ENCODE measurements around the gene LRMDA. TPM values are rescaled to one million over a fixed set of nuclear protein-coding genes. Genes with fewer than 3 reads are reported as not detected.

Gene LRMDA
- total RNA-seq, 1 donor from 2014 or later, result 5.2 TPM

- Histone ChIP-seq H3K4me1 (peaks cover 11% of the 10 kb centered on the region), H3K9ac (no peak overlapping the region), H2AFZ (replicated peaks) (no peak overlapping the region), H3K27ac (no peak overlapping the region), H3K36me3 (no peaks in the 10 kb centered on the region), H4K20me1 (ENCODE audit: low read depth) (no peaks in the 10 kb centered on the region), H3K9me3 (ENCODE audit: low read depth) (peaks cover 6% of the 10 kb centered on the region), H3K79me2 (ENCODE audit: low read depth) (no peaks in the 10 kb centered on the region), H3K4me3 (no peak overlapping the region), H3K27me3 (peaks cover 43% of the 10 kb centered on the region), H3F3A (ENCODE audit: low read depth) (peaks cover 8% of the 10 kb centered on the region), H3K4me2 (no peak overlapping the region)
- Mint-ChIP-seq H3K9me3 (peaks cover 31% of the 10 kb centered on the region), H3K4me3 (no peak overlapping the region), H3K36me3 (peaks cover 1% of the 10 kb centered on the region), H3K27ac (no peak overlapping the region), H3K4me1 (peaks cover 26% of the 10 kb centered on the region), H3K27me3 (ENCODE audit: insufficient read depth, low read depth) (peaks cover 7% of the 10 kb centered on the region)
- no peak for DNase-seq (ENCODE audit: low spot score)
- TF ChIP-seq CTCF (IDR thresholded peaks at IDR 0.05) (no peak), EZH2phosphoT487 (IDR thresholded peaks at IDR 0.05) (no peak), EZH2 (IDR thresholded peaks at IDR 0.05) (no peak)
These were observed 8.4 kb downstream of the LRMDA start for GRCh38 chr10:75439811-75440210.

GRCh38 chr10:75440271-75440793 lies 8.9 kb downstream of the LRMDA start:
- H3K9ac ChIP-seq, result no peak overlapping the region
- H3K36me3 ChIP-seq, result no peaks in the 10 kb centered on the region

DNA sequence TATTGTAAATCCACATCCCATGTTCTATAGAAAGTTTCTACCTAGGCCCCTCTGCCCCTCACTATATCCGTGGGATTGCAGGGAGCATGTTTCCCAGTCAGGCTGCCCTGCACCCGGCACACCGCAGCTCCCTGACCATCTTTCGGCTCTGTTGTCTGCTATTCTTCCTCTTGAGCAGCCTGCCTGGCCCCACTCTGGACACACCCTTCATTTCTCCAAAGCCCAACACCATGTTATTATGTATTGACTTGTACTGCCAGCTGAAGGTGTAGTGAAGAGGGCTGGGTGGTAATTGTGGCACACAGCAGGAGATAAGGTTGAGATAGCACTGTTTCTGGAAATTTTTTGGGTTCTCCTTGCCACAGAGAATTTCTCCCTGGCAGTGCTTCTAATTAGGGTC lies 9.8 kb downstream of the LRMDA start:
- peaks cover 9% of the 10 kb centered on the region for H3K27me3 Mint-ChIP-seq (ENCODE audit: insufficient read depth, low read depth)
- peaks cover 41% of the 10 kb centered on the region for H3K9me3 Mint-ChIP-seq
- no peak overlapping the region for H3K9ac ChIP-seq
- H3K4me1 Mint-ChIP-seq, result peaks cover 14% of the 10 kb centered on the region
- DNase-seq (ENCODE audit: low spot score), result no peak
- H3K9me3 ChIP-seq (ENCODE audit: low read depth), result peaks cover 6% of the 10 kb centered on the region
- H3F3A ChIP-seq (ENCODE audit: low read depth), result no peaks in the 10 kb centered on the region
- H3K36me3 Mint-ChIP-seq, result peaks cover 1% of the 10 kb centered on the region
- no peak overlapping the region for H3K4me3 Mint-ChIP-seq
- H4K20me1 ChIP-seq (ENCODE audit: low read depth), result no peaks in the 10 kb centered on the region
- no peaks in the 10 kb centered on the region for H3K4me1 ChIP-seq
- H3K79me2 ChIP-seq (ENCODE audit: low read depth), result no peaks in the 10 kb centered on the region
- no peaks in the 10 kb centered on the region for H3K36me3 ChIP-seq
- no peak overlapping the region for H3K27ac ChIP-seq
- no peak overlapping the region for H3K4me3 ChIP-seq
- no peak overlapping the region for H3K4me2 ChIP-seq
- TF ChIP-seq CTCF (IDR thresholded peaks at IDR 0.05), result no peak
- no peak for TF ChIP-seq EZH2 (IDR thresholded peaks at IDR 0.05)
- TF ChIP-seq EZH2phosphoT487 (IDR thresholded peaks at IDR 0.05), result no peak
- H3K27me3 ChIP-seq, result peaks cover 29% of the 10 kb centered on the region
- H3K27ac Mint-ChIP-seq, result no peak overlapping the region
- H2AFZ ChIP-seq (replicated peaks), result no peak overlapping the region

More at GRCh38 chr10:75440271-75440793, 8.9 kb downstream of the LRMDA start:
- peaks cover 6% of the 10 kb centered on the region for H3K9me3 ChIP-seq (ENCODE audit: low read depth)
- no peaks in the 10 kb centered on the region for H3K79me2 ChIP-seq (ENCODE audit: low read depth)
- H2AFZ ChIP-seq (replicated peaks), result no peak overlapping the region
- no peak overlapping the region for H3K4me3 ChIP-seq
- DNase-seq (ENCODE audit: low spot score), result no peak
- Mint-ChIP-seq H3K27ac (no peak overlapping the region), H3K27me3 (ENCODE audit: insufficient read depth, low read depth) (peaks cover 9% of the 10 kb centered on the region), H3K4me1 (peaks cover 21% of the 10 kb centered on the region), H3K4me3 (no peak overlapping the region), H3K9me3 (peaks cover 33% of the 10 kb centered on the region), H3K36me3 (peaks cover 1% of the 10 kb centered on the region)
- no peak overlapping the region for H3K27ac ChIP-seq
- H3K27me3 ChIP-seq, result peaks cover 38% of the 10 kb centered on the region
- H4K20me1 ChIP-seq (ENCODE audit: low read depth), result no peaks in the 10 kb centered on the region
- H3F3A ChIP-seq (ENCODE audit: low read depth), result peaks cover 4% of the 10 kb centered on the region
- no peak overlapping the region for H3K4me2 ChIP-seq
- H3K4me1 ChIP-seq, result peaks cover 6% of the 10 kb centered on the region
- TF ChIP-seq EZH2 (IDR thresholded peaks at IDR 0.05), result no peak

DNA sequence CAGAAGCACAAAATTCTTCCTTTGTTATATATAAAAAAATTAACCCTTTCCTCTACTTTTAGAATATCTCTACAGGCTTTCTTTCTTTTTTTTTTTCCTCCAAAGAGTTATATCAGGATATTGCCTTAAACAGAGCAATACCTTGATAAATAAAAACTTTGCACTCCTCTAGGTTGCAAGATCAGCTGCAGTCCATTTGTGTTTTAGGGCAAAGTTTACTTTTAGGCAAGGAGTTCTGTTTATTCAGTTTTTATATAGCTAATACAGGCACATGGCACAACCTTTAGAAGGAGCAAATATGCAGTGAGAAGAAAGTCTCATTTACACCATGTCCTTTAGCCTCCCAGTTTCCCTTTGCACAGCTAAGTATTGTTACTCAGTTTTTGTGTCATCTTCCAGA lies 10.3 kb downstream of the LRMDA start:
- Histone ChIP-seq H3F3A (ENCODE audit: low read depth) (no peaks in the 10 kb centered on the region), H3K9ac (no peak overlapping the region), H3K27ac (no peak overlapping the region), H3K79me2 (ENCODE audit: low read depth) (no peaks in the 10 kb centered on the region), H3K4me3 (no peak overlapping the region), H3K36me3 (no peaks in the 10 kb centered on the region), H2AFZ (replicated peaks) (no peak overlapping the region), H3K27me3 (peaks cover 24% of the 10 kb centered on the region), H3K4me1 (no peaks in the 10 kb centered on the region), H4K20me1 (ENCODE audit: low read depth) (no peaks in the 10 kb centered on the region), H3K9me3 (ENCODE audit: low read depth) (peaks cover 6% of the 10 kb centered on the region), H3K4me2 (no peak overlapping the region)
- TF ChIP-seq CTCF (IDR thresholded peaks at IDR 0.05) (no peak), EZH2phosphoT487 (IDR thresholded peaks at IDR 0.05) (no peak), EZH2 (IDR thresholded peaks at IDR 0.05) (no peak)
- Mint-ChIP-seq H3K4me3 (no peak overlapping the region), H3K27me3 (ENCODE audit: insufficient read depth, low read depth) (peaks cover 10% of the 10 kb centered on the region), H3K27ac (no peak overlapping the region), H3K4me1 (peaks cover 14% of the 10 kb centered on the region), H3K36me3 (peaks cover 1% of the 10 kb centered on the region), H3K9me3 (peaks cover 46% of the 10 kb centered on the region)
- no peak for DNase-seq (ENCODE audit: low spot score)

Measured in neural progenitor cell (in vitro differentiated cells).